ENCODE results near the gene POT1. TPM values are rescaled to one million over a fixed set of nuclear protein-coding genes. Genes with fewer than 3 reads are reported as not detected.

The POT1 gene
- total and polyA plus RNA-seq, 2 of the 8 experiments (the other 6 are each of a cell fraction or from before 2014, with no cell fraction given), result 13.1 to 22.8 TPM

- TF ChIP-seq CHD7 (IDR thresholded peaks at IDR 0.05; ENCODE audit: insufficient replicate concordance, low read length) (no peak), E2F6 (IDR thresholded peaks at IDR 0.05) (no peak), RXRA (IDR thresholded peaks at IDR 0.05; ENCODE audit: insufficient read depth, low read depth, low read length) (no peak), GABPA (IDR thresholded peaks at IDR 0.05; ENCODE audit: borderline replicate concordance, insufficient read depth, low read length) (no peak), KDM4A (IDR thresholded peaks at IDR 0.05; ENCODE audit: low read depth, low read length, severe bottlenecking) (no peak), HDAC6 (IDR thresholded peaks at IDR 0.05; ENCODE audit: low read depth, low read length) (no peak), BCL11A (IDR thresholded peaks at IDR 0.05; ENCODE audit: low read depth in 2 of 2, low read length in 2 of 2) (no peak), ZNF274 (IDR thresholded peaks at IDR 0.05; ENCODE audit: borderline replicate concordance, extremely low read depth, low read length) (no peak), ASH2L (IDR thresholded peaks at IDR 0.05; ENCODE audit: low read length) (no peak)
These were observed 154.2 kb downstream of the POT1 start (continued) for GRCh38 chr7:124775422-124775821.
